H7 (cell line): ENCODE measurements around the gene ZSWIM6. TPM values are rescaled to one million over a fixed set of nuclear protein-coding genes. Genes with fewer than 3 reads are reported as not detected.

Source experiments
- DNase-seq: peaks from one replicate; pipeline ENCODE4 v3.0.0; 2012
- H3K27me3 ChIP-seq: 2 replicates; pipeline ENCODE4 v1.6.0; 2011; ENCODE audit warnings: mild to moderate bottlenecking, low read length; ENCODE audit not compliant: control insufficient read depth, insufficient read depth
- H3K36me3 ChIP-seq: replicated peaks from 2 replicates; pipeline ENCODE4 v1.5.1; 2011; ENCODE audit warnings: low read length; ENCODE audit not compliant: control insufficient read depth, insufficient read depth
- H3K4me3 ChIP-seq: 2 replicates; pipeline ENCODE4 v1.5.1; 2011; ENCODE audit warnings: low read depth, mild to moderate bottlenecking, control low read depth, low read length, moderate library complexity; ENCODE audit not compliant: insufficient read depth
- total RNA-seq: library from RNA; depleted of rRNA; stranded (reverse); fragments of >200 nt; shearing (Covaris generic); gene quantifications from 2 replicates; pipeline ENCODE4 v1.2.3, GENCODE V29; 2014

The ZSWIM6 gene
- total RNA-seq, 1 experiment from 2014 or later = 9.1 TPM

DNA sequence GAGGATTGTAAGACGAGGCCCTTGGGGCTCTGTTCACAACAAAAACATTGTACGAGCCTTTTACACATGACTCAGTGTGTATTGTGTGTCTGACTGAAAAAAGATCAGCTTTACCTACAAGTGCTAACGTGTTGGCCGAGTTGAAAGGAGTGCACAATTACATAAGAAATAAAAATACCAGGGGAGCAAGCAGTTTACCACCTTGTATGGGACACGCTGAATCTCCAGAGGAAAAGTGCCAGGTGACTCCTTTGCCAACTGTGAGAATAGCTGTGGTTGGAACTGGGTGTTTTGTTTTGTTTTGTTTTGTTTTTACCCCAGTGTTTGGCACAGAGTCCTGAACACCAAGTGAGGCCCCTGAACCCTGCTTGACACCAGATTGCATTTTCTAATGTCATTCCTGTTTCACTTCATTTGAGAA is 32.8 kb upstream of the ZSWIM6 start:
- Histone ChIP-seq H3K27me3 (no peaks in the 10 kb centered on the region), H3K4me3 (no peak overlapping the region), H3K36me3 (no peaks in the 10 kb centered on the region)
- no peak for DNase-seq

GRCh38 chr5:61301341-61302199 is 30.5 kb upstream of the ZSWIM6 start:
- Histone ChIP-seq H3K36me3 (no peaks in the 10 kb centered on the region), H3K4me3 (no peak overlapping the region), H3K27me3 (no peaks in the 10 kb centered on the region)
- no peak for DNase-seq

GRCh38 chr5:61302200-61302563 is 29.9 kb upstream of the ZSWIM6 start:
- no peak for DNase-seq
- H3K36me3 ChIP-seq = no peaks in the 10 kb centered on the region
- H3K27me3 ChIP-seq = no peaks in the 10 kb centered on the region
- H3K4me3 ChIP-seq = no peak overlapping the region

- DNase-seq = no peak
- H3K36me3 ChIP-seq = no peaks in the 10 kb centered on the region
- no peak overlapping the region for H3K4me3 ChIP-seq
- no peaks in the 10 kb centered on the region for H3K27me3 ChIP-seq
These were observed 28.7 kb upstream of the ZSWIM6 start for GRCh38 chr5:61303346-61303745.

DNA sequence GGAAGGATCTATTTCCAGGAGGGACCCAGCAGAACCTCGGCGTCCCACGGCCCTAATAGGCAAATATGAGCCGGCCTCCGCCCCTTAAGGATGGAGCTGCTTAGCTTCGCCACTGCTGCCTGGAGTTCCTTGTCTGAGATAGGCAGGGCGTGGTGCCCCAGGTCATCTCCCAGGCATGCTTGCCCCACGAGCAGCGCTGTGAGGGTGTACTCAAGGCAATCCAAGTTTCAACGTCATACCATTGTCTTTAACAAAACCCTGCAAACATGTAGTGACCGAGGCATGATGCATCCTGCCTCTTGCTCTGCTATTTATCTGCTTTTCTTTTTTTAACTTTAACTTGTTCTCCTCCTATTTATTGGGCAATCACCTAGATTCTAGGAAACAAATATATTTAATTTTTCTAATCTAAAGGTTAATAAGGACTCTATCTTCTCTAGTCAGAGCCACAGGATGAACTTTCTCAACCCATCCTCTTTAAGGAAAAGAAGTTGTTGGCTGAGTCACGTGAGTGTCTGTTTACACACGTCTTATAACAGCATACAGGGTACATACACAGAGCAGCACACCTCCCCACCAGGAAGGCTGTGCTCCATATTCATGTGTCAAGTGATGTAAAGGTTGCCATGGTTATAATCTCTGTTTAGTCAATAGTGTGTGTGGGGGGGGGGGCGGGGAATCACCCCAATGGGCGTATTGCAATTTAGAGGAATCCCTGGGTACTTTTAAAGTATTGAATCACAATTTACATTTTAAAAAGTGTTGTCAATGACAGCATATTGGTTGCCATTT is 27.3 kb upstream of the ZSWIM6 start:
- H3K4me3 ChIP-seq = no peak overlapping the region
- peaks cover 3% of the 10 kb centered on the region; the same call in 1 of the 2 replicates for H3K27me3 ChIP-seq
- no peak for DNase-seq
- no peaks in the 10 kb centered on the region for H3K36me3 ChIP-seq

DNA sequence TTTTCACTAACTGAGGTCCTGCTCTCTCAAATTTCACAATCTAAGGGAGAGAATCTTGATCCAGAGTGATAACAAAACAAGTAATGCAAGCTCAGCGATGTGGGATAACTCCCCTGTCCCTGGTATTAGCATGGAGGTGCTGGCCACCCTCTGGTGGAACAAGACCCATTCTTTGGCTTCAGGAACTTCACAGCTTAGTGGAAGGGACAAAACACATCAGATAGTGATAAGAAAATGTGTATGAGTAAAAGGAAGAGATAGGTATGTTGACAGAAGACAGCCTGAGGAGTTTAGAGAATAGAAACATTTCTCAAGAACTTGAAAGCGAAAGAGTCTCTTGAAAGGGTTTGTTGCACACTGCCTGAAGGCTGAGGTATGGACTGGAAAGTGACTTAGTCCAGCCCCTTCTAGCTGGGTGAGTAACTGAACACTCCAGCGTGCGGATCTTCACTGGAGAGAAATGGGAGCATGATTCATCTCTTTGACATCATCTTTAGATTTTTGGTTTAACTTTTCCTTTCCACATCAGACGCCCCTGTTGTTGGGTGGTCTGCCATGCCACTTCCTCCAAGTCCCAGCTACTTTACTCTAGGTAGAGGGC is 25.4 kb upstream of the ZSWIM6 start:
- no peak for DNase-seq
- no peak overlapping the region for H3K4me3 ChIP-seq
- peaks cover 6% of the 10 kb centered on the region; the same call in 1 of the 2 replicates for H3K27me3 ChIP-seq

DNA sequence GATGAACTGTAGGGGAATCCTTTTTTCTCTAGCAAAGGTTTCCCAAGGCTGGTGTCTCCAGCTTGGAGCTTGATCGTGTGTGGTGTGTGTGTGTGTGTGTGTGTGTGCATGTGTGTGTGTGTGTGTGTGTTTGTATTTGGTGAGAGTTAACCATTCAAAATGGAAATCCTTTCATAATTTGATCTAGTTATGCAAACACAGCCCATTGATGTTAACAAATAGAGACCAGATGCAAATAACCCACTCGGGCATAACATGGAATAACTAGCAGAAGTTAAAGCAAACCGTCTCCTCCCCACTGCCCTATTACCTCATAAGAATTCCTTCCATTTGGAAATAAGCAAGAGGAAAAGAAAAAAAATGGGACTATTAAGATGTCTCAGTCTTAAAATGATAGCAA is 24.9 kb upstream of the ZSWIM6 start:
- Histone ChIP-seq H3K27me3 (peaks cover 6% of the 10 kb centered on the region; the same call in 1 of the 2 replicates), H3K4me3 (no peak overlapping the region), H3K36me3 (no peaks in the 10 kb centered on the region)
- no peak for DNase-seq

More for the DNA sequence above, 25.4 kb upstream of the ZSWIM6 start:
- no peaks in the 10 kb centered on the region for H3K36me3 ChIP-seq

GRCh38 chr5:61307611-61308010 is 24.4 kb upstream of the ZSWIM6 start:
- Histone ChIP-seq H3K4me3 (no peak overlapping the region), H3K27me3 (peaks cover 10% of the 10 kb centered on the region; the same call in 1 of the 2 replicates), H3K36me3 (no peaks in the 10 kb centered on the region)
- DNase-seq = no peak

DNA sequence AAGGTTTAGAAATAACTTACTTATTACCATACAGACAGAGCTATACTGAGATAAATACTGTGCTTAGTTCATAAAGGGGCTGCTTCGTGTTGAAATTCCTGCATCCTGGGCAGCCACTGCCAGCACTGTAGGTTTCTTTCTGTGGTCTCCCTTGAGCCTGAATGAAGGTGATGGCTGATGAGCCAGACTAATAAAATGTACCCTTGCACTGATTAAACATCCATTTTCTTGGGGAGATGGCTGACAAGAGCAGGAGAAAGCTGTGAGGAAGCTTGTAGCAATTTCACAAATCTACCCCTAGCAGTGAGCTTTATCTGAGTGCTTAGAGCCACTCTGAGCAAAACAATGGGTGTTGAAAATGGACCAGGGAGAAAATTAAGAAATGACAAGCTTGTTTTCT is 23.3 kb upstream of the ZSWIM6 start:
- DNase-seq = no peak
- Histone ChIP-seq H3K27me3 (peaks cover 12% of the 10 kb centered on the region; the same call in 1 of the 2 replicates), H3K36me3 (no peaks in the 10 kb centered on the region), H3K4me3 (no peak overlapping the region)

GRCh38 chr5:61309115-61309514 is 22.9 kb upstream of the ZSWIM6 start:
- H3K4me3 ChIP-seq = no peak overlapping the region
- H3K36me3 ChIP-seq = no peaks in the 10 kb centered on the region
- DNase-seq = no peak
- peaks cover 15% of the 10 kb centered on the region; the same call in 1 of the 2 replicates for H3K27me3 ChIP-seq

DNA sequence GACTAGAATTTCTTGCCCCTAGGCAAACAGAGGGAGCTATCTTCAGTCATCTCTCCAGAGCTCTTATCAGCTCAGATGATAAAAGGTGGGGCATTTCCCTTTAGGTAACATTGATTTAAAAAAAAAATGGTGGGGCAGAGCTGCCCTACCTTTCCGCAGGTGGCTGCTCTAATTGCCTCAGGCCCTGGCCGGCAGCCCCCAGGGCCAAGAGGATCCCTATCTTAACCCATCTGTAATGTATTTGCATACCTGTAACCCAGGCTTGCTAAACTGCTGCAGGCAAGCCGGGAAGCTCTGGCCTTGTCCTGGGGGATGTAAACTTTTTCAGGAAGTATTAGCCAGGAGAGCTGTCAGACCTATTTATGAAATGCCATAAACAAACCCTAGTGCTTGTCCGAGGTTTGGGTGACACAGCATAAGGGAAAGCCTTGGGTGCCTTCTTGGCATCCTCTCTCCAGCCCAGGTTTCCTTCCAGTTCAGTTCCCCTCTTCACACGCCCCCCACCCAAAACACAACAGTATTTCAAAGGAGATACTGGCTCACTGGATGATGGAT is 20.9 kb upstream of the ZSWIM6 start:
- no peak overlapping the region for H3K4me3 ChIP-seq
- H3K27me3 ChIP-seq = peaks cover 16% of the 10 kb centered on the region; the same call in 1 of the 2 replicates
- DNase-seq = no peak
- no peaks in the 10 kb centered on the region for H3K36me3 ChIP-seq

GRCh38 chr5:61311836-61312808 is 19.9 kb upstream of the ZSWIM6 start:
- H3K4me3 ChIP-seq = no peak overlapping the region
- H3K27me3 ChIP-seq = peaks cover 16% of the 10 kb centered on the region; the same call in 1 of the 2 replicates
- DNase-seq = no peak
- no peaks in the 10 kb centered on the region for H3K36me3 ChIP-seq

GRCh38 chr5:61313960-61314681 is 17.9 kb upstream of the ZSWIM6 start:
- Histone ChIP-seq H3K4me3 (no peak overlapping the region), H3K27me3 (peaks cover 15% of the 10 kb centered on the region; the same call in 1 of the 2 replicates), H3K36me3 (no peaks in the 10 kb centered on the region)
- DNase-seq = no peak
